ENCODE data around the gene APOO. TPM values are rescaled to one million over a fixed set of nuclear protein-coding genes. Genes with fewer than 3 reads are reported as not detected.
"Not testable (repeated sequence)": the region's sequence is repeated elsewhere in the genome, so short reads cannot be mapped to it uniquely, and the experiment has no call there.

APOO gene
- total RNA-seq, 1 donor, result 2.0 TPM

GRCh38 chrX:23919706-23920320, 12.1 kb upstream of the APOO start:
- Histone ChIP-seq H3K27me3 (ENCODE audit: insufficient read depth, low read length) (no peaks in the 10 kb centered on the region), H3K4me1 (ENCODE audit: insufficient read depth, low read length) (no peaks in the 10 kb centered on the region), H3K9me3 (ENCODE audit: low read depth, low read length) (no peaks in the 10 kb centered on the region), H3K4me3 (ENCODE audit: low read length) (no peak overlapping the region)

GRCh38 chrX:23919148-23919547, 11.4 kb upstream of the APOO start:
- no peaks in the 10 kb centered on the region for H3K27me3 ChIP-seq (ENCODE audit: insufficient read depth, low read length)
- H3K4me1 ChIP-seq (ENCODE audit: insufficient read depth, low read length), result no peaks in the 10 kb centered on the region
- no peak overlapping the region for H3K4me3 ChIP-seq (ENCODE audit: low read length)
- H3K9me3 ChIP-seq (ENCODE audit: low read depth, low read length), result no peaks in the 10 kb centered on the region

DNA sequence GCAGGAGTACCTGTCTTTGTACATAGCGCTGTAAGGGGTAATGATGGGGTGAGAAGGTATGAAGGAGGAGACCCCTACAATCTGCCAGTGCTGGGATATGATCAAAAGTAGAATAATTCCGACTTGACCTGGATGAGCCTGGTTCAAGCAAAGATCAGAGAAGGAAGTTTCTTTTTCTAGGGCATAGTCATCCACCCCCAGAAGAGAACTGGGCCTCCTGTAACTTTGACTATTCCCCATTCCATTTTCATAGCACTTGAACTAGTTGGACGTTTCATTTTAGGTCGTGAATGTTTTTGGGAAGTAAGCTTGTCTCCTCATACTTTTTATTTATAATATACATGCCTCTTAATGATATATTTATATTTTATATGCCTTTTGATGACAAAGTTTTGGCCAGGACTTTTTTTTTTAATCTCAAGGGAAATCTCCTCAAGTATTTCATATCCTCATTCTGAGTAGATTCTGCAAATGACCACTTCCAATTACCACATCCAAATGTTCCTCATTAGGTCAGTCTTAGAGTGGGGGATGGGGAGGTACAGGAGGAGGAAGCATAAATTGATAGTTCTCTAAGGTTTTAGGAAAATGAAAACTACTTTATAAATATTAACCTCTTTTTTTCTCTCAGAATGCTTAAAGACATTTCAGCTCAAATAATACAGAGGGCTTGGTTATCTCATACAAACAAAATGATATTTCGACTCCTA, 3.5 kb upstream of the APOO start:
- no peak overlapping the region for H3K4me3 ChIP-seq (ENCODE audit: low read length)
- H3K27me3 ChIP-seq (ENCODE audit: insufficient read depth, low read length), result no peaks in the 10 kb centered on the region

GRCh38 chrX:23908219-23909004, 674 bp upstream of the APOO start:
- H3K4me3 ChIP-seq (ENCODE audit: low read length), result peak overlapping the region; percentile 13

More for the DNA sequence above, 3.5 kb upstream of the APOO start:
- no peaks in the 10 kb centered on the region for H3K9me3 ChIP-seq (ENCODE audit: low read depth, low read length)
- peaks cover 21% of the 10 kb centered on the region for H3K4me1 ChIP-seq (ENCODE audit: insufficient read depth, low read length)

GRCh38 chrX:23907111-23907497, 634 bp downstream of the APOO start:
- peak overlapping the region; percentile 46 for H3K4me3 ChIP-seq (ENCODE audit: low read length)
- no peaks in the 10 kb centered on the region for H3K27me3 ChIP-seq (ENCODE audit: insufficient read depth, low read length)
- H3K4me1 ChIP-seq (ENCODE audit: insufficient read depth, low read length), result peaks cover 25% of the 10 kb centered on the region
- no peaks in the 10 kb centered on the region for H3K9me3 ChIP-seq (ENCODE audit: low read depth, low read length)

More at GRCh38 chrX:23908219-23909004, 674 bp upstream of the APOO start:
- Histone ChIP-seq H3K4me1 (ENCODE audit: insufficient read depth, low read length) (peaks cover 21% of the 10 kb centered on the region), H3K27me3 (ENCODE audit: insufficient read depth, low read length) (no peaks in the 10 kb centered on the region), H3K9me3 (ENCODE audit: low read depth, low read length) (no peaks in the 10 kb centered on the region)

DNA sequence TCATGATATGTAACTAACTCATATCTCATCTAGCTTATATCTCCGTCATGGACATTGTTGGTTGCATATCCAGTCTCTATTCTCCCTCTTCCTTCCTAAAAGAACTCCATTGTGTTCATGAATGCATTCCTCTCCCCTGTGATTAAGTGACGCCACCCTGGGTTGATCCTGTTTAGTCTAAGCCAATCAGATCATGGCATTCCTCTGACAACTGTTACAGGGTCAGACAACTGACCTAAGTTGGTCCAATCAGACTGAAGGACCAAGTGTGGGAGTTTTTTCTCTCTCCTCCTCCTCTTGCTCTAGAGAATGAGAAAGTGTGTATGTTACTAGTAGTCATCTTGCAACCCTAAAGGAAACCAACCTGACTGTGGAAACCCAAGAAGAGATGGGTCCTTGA, 3.6 kb downstream of the APOO start:
- Histone ChIP-seq H3K9me3 (ENCODE audit: low read depth, low read length) (no peaks in the 10 kb centered on the region), H3K4me1 (ENCODE audit: insufficient read depth, low read length) (peaks cover 39% of the 10 kb centered on the region), H3K27me3 (ENCODE audit: insufficient read depth, low read length) (no peaks in the 10 kb centered on the region), H3K4me3 (ENCODE audit: low read length) (no peak overlapping the region)

GRCh38 chrX:23902419-23902818, 5.3 kb downstream of the APOO start:
- H3K4me3 ChIP-seq (ENCODE audit: low read length), result no peak overlapping the region
- H3K9me3 ChIP-seq (ENCODE audit: low read depth, low read length), result no peaks in the 10 kb centered on the region

DNA sequence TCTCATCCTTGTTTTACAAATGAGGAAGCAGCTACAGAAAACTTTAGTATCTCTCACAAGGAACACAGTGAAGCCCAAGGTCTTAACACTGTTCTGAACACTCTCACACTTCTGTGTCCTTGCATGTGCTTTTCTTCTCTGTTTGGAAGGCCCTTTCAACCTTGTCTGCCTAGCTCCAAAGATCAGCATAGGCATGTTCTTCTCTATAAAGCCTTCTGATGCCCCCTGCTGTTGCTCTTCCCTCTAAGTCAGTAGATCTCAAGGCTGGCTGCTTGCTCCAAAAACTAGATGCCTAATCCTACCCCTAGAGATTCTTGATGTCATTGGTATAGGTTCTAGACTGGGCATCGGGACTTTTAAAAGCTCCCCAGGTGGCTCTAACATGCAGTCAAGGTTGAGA, 5.9 kb downstream of the APOO start:
- Histone ChIP-seq H3K9me3 (ENCODE audit: low read depth, low read length) (no peaks in the 10 kb centered on the region), H3K4me1 (ENCODE audit: insufficient read depth, low read length) (peaks cover 26% of the 10 kb centered on the region), H3K27me3 (ENCODE audit: insufficient read depth, low read length) (no peaks in the 10 kb centered on the region), H3K4me3 (ENCODE audit: low read length) (no peak overlapping the region)

More at GRCh38 chrX:23902419-23902818, 5.3 kb downstream of the APOO start:
- peaks cover 30% of the 10 kb centered on the region for H3K4me1 ChIP-seq (ENCODE audit: insufficient read depth, low read length)
- no peaks in the 10 kb centered on the region for H3K27me3 ChIP-seq (ENCODE audit: insufficient read depth, low read length)

DNA sequence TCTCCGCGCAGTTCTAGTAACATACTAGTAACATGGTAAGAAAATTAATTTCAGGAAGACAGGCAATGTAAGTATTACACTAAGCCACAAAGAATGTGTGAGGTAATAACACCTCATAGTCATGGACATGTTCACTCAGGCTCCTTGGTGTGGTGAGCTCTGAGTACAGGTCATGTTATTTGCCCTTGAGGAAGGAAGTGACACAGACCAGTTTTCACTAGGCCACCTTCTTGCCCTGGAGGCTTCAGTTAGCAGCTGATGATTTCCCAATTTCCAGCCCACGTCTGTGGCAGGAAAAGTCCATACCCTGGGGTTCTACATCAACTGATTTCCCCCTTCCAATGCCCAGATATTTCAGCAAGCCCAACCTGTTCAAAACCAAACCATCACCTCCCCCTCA, 6.7 kb downstream of the APOO start:
- Histone ChIP-seq H3K4me1 (ENCODE audit: insufficient read depth, low read length) (peaks cover 23% of the 10 kb centered on the region), H3K27me3 (ENCODE audit: insufficient read depth, low read length) (no peaks in the 10 kb centered on the region), H3K4me3 (ENCODE audit: low read length) (no peak overlapping the region), H3K9me3 (ENCODE audit: low read depth, low read length) (no peaks in the 10 kb centered on the region)

- no peaks in the 10 kb centered on the region for H3K27me3 ChIP-seq (ENCODE audit: insufficient read depth, low read length)
- peaks cover 23% of the 10 kb centered on the region for H3K4me1 ChIP-seq (ENCODE audit: insufficient read depth, low read length)
- no peak overlapping the region for H3K4me3 ChIP-seq (ENCODE audit: low read length)
- H3K9me3 ChIP-seq (ENCODE audit: low read depth, low read length), result no peaks in the 10 kb centered on the region
Measured at GRCh38 chrX:23900220-23900797, 7.4 kb downstream of the APOO start.

DNA sequence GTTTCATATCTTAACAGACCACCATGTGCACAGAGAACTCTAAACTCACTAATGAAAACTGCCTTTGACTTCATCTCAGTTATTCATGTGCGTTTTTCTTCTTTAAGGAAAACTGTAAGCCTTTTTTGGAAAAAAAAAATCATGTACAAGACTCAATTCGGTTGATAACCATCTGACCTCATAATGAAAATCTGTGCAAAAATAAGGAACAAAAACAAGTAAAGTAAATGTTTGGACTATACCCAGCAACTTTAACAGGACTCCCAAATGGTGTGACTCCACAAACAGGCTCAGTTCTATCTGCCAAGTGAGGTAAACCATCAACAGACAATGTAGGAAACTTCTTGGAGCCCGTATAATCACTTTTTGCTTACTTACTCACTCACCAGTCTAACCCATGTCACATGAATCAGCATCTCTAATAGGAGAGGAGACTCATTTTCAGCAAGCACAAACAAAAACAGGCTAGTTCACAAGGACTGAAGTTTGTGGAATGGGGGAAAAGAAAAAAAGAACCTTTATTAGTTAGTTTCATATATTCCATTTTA, 9.3 kb downstream of the APOO start:
- Histone ChIP-seq H3K9me3 (ENCODE audit: low read depth, low read length) (no peaks in the 10 kb centered on the region), H3K4me3 (ENCODE audit: low read length) (no peak overlapping the region)

DNA sequence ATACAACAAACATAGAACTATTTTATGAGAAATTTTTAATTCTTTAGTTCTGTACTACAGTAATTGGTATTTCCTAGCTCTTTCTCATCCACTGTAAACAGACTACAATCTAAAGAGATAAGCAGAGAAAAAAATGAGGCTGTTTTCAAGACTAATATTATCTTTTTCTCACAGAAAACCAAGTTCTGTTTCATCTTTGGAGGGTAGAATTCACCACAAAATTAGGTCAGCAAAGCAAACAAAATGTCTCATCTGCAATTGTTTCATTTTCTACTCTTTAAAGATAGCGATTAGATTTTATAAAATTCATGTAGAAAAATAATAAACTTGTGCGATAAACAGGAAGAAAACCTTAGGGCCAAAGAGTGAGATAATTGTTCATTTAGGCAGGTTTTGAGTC, 10.8 kb downstream of the APOO start:
- H3K4me1 ChIP-seq (ENCODE audit: insufficient read depth, low read length), result peaks cover 19% of the 10 kb centered on the region
- H3K27me3 ChIP-seq (ENCODE audit: insufficient read depth, low read length), result no peaks in the 10 kb centered on the region
- no peak overlapping the region for H3K4me3 ChIP-seq (ENCODE audit: low read length)
- no peaks in the 10 kb centered on the region for H3K9me3 ChIP-seq (ENCODE audit: low read depth, low read length)

More for the DNA sequence above, 9.3 kb downstream of the APOO start:
- Histone ChIP-seq H3K4me1 (ENCODE audit: insufficient read depth, low read length) (peaks cover 23% of the 10 kb centered on the region), H3K27me3 (ENCODE audit: insufficient read depth, low read length) (no peaks in the 10 kb centered on the region)

DNA sequence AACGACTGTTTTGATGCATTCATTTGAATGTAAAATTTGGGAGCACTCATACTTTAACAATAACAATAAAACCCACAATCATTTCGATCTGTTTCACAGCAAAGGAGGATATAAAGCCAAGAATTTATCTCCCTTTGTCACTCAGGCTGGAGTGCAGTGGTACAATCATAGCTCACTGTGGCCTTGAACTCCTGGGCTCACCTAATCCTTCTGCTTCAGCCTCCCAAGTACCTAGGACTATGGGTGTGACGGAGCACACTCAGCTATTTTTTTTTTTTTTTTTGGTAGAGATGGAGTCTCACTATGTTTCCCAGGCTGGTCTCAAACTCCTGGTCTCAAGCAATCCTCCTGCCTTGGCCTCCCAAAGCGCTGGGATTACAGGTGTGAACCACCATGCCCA, 11.2 kb downstream of the APOO start:
- not testable (repeated sequence) for H3K9me3 ChIP-seq (ENCODE audit: low read depth, low read length); H3K27me3 ChIP-seq (ENCODE audit: insufficient read depth, low read length)
- peaks cover 15% of the 10 kb centered on the region for H3K4me1 ChIP-seq (ENCODE audit: insufficient read depth, low read length)

GRCh38 chrX:23894993-23895392, 12.7 kb downstream of the APOO start:
- H3K27me3 ChIP-seq (ENCODE audit: insufficient read depth, low read length); H3K9me3 ChIP-seq (ENCODE audit: low read depth, low read length); H3K4me3 ChIP-seq (ENCODE audit: low read length); H3K4me1 ChIP-seq (ENCODE audit: insufficient read depth, low read length): not testable (repeated sequence)

More for the DNA sequence above, 11.2 kb downstream of the APOO start:
- H3K4me3 ChIP-seq (ENCODE audit: low read length), result not testable (repeated sequence)

GRCh38 chrX:23890933-23891332, 16.8 kb downstream of the APOO start:
- H3K27me3 ChIP-seq (ENCODE audit: insufficient read depth, low read length), result no peaks in the 10 kb centered on the region
- H3K9me3 ChIP-seq (ENCODE audit: low read depth, low read length), result no peaks in the 10 kb centered on the region
- H3K4me3 ChIP-seq (ENCODE audit: low read length), result no peak overlapping the region
- no peaks in the 10 kb centered on the region for H3K4me1 ChIP-seq (ENCODE audit: insufficient read depth, low read length)
